Ovary (tissue), 3 donors: ENCODE measurements around the gene SGCD.

Experiments
- CTCF ChIP-seq, 3 donors: fragments of 450-650 bp in 2 of 3; fragments of 200-600 bp in 1 of 3; IDR thresholded peaks; one replicate each; pipeline versions ENCODE4 v1.5.1 to v1.8.0; 2016 to 2022; ENCODE audit warnings: antibody characterized with exemption in 3 of 3, mild to moderate bottlenecking in 1 of 3
- POLR2A ChIP-seq: fragments of 450-650 bp; IDR thresholded peaks from one replicate; pipeline ENCODE4 v1.6.1; 2017; ENCODE audit warnings: antibody characterized with exemption, mild to moderate bottlenecking, moderate library complexity
- donor health status: DM: no; HTN: no; CAD: no.

- TF ChIP-seq CTCF (IDR thresholded peaks at IDR 0.05) (no peak), POLR2A (no peak)
These were observed 85.0 kb downstream of the SGCD start for GRCh38 chr5:156411957-156412356.
